ENCODE data around the gene C6orf47. TPM values are rescaled to one million over a fixed set of nuclear protein-coding genes. Genes with fewer than 3 reads are reported as not detected.

C6orf47 gene
- total RNA-seq, 1 donor from 2014 or later = 19.6 TPM

DNA sequence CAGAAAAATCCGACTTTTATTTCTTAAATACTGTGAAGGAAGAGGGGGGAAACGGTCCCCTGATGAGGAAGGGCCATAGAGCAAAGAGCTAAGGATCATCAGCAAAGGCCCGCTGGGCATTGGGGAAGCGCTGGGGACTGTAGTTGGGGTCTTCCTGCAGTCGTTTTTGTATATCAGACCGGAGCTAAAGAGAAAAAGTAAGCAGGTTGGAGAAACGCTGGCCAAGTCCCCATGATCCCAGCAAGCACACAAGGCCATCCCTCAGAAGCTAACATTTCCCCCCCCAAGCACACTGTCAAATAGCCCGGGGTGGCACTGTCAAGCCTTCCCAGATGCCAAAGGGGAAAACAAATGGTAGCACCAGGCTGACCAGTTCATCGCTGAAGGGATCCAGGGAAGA, 21.5 kb downstream of the C6orf47 start:
- DNase-seq (ENCODE audit: extremely low read depth, low read depth, low spot score) = no peak

DNA sequence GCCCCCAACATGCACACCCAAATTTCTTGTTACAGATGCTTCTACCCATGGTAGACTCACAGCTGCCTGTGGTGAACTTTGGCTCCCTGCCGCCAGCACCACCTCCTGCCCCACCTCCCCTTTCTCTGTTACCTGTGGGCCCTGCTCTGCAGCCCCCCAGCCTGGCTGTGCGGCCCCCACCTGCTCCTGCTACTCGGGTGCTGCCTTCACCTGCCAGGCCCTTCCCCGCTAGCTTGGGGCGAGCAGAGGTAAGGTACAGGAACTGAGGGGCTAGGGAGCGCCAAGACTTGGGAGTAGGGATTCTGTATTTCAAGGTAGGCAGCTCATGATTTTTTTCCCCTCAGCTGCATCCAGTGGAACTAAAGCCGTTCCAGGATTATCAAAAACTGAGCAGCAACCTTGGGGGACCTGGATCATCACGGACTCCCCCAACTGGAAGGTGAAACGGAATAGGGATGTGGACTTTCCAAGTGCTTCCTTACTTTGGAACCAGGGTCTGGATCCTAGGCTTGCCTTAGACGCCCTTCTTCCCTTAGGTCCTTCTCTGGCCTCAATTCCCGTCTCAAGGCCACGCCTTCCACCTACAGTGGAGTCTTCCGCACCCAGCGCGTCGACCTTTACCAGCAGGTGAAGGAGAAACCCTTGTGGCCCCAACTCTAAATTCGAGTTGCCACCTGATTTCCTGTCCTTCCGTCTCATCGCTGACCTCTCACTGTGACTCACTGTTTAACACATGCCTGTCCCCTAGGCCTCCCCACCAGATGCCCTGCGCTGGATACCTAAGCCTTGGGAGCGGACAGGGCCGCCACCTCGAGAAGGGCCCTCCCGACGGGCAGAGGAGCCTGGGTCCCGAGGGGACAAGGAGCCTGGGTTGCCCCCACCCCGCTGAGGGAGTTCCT, 23.6 kb downstream of the C6orf47 start:
- DNase-seq (ENCODE audit: extremely low read depth, low read depth, low spot score) = no peak

DNA sequence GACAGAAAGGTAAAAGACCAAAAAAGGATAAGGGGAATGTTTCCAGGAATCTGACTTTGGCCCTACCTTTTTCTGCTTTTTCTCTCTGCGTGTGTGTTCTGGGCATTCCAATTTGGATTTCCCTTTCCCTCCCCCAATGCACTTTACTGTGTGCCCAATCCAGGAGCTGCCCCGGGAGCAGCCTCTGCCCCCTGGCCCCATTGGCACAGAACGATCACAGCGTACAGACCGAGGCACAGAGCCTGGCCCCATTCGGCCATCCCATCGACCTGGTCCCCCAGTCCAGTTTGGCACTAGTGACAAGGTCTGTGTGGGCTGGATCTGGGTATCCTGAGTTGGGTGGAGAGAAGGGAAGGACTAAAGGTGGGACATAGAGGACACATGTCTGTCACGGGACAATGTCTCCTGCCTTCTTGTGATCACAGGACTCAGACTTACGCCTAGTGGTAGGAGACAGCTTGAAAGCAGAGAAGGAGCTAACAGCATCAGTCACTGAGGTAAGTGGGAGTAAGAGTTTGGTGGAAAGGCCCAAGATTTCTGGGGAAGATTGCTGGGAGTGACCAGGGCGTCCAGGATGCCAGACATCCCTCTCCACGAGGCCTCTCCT, 25.5 kb downstream of the C6orf47 start:
- DNase-seq (ENCODE audit: extremely low read depth, low read depth, low spot score) = no peak

DNA sequence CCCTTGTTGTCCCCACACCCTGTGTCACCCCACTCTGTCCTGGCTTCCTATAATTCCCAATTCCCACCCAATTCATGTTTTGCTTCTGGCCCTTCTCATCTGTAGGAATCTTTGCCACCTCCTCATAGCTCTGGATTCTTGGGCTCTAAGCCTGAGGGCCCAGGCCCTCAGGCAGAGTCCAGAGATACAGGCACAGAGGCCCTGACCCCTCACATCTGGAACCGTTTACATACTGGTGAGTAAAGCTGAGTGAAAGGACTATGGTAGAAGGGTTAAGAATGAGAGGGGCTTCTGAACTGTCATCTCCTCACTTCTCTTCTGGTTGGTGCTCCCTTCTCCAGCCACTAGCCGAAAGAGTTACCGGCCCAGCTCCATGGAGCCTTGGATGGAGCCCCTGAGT, 26.4 kb downstream of the C6orf47 start:
- no peak for DNase-seq (ENCODE audit: extremely low read depth, low read depth, low spot score)

DNA sequence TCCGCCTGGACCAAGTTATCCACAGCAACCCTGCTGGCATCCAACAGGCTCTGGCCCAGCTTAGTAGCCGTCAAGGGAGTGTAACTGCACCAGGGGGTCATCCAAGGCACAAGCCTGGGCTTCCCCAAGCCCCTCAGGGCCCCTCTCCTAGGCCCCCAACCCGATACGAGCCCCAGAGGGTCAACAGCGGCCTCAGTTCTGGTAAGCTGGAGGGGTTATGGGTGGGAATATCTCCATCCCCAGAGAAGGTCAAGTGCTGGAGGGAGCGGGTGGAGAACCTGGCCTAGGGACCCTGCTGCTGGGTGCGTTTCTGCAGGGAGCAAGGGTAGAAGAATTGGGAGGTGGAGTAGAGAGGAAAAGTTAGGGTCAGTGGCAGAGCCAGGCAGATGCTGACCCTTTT, 27.1 kb downstream of the C6orf47 start:
- no peak for DNase-seq (ENCODE audit: extremely low read depth, low read depth, low spot score)

DNA sequence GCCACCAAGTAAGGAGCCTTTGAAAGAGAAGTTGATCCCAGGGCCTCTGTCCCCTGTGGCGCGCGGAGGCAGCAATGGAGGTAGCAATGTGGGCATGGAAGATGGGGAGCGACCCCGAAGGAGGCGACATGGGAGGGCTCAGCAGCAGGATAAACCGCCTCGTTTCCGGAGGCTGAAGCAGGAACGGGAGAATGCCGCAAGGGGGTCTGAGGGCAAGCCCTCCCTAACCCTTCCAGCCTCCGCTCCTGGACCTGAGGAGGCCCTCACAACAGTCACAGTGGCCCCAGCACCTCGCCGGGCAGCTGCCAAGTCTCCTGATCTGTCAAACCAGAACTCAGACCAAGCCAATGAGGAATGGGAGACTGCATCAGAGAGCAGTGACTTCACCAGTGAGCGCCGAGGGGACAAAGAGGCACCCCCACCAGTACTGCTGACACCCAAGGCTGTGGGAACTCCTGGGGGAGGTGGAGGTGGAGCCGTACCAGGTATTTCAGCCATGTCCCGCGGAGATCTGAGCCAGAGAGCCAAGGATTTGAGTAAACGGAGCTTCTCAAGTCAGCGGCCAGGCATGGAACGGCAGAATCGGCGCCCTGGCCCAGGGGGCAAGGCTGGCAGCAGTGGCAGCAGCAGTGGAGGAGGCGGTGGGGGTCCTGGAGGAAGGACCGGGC, 28.2 kb downstream of the C6orf47 start:
- DNase-seq (ENCODE audit: extremely low read depth, low read depth, low spot score) = no peak

DNA sequence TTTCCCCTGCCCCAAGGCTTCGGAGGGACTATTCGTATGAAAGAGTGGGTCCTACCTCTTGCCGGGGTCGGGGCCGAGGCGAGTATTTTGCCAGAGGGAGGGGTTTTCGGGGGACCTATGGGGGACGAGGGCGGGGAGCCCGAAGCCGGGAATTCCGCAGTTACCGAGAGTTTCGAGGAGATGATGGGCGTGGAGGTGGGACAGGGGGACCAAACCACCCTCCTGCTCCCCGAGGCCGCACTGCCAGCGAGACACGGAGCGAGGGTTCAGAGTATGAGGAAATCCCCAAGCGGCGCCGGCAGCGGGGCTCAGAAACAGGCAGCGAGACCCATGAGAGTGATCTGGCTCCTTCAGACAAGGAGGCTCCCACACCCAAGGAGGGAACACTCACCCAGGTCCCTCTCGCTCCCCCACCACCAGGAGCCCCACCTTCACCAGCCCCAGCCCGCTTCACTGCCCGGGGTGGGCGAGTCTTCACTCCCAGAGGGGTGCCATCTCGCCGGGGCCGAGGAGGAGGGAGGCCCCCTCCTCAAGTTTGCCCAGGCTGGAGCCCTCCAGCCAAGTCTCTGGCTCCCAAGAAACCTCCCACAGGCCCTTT, 28.8 kb downstream of the C6orf47 start:
- no peak for DNase-seq (ENCODE audit: extremely low read depth, low read depth, low spot score)

DNA sequence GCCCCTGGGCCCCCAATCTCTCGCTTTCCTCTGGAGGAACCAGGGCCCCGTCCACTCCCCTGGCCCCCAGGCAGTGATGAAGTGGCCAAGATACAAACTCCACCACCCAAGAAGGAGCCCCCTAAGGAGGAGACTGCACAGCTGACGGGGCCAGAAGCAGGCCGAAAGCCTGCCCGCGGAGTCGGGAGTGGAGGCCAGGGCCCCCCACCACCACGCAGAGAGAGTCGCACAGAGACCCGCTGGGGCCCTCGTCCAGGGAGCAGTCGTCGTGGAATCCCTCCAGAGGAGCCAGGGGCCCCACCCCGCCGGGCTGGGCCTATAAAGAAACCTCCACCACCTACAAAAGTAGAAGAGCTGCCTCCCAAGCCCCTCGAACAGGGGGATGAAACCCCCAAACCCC, 29.4 kb downstream of the C6orf47 start:
- no peak for DNase-seq (ENCODE audit: extremely low read depth, low read depth, low spot score)

DNA sequence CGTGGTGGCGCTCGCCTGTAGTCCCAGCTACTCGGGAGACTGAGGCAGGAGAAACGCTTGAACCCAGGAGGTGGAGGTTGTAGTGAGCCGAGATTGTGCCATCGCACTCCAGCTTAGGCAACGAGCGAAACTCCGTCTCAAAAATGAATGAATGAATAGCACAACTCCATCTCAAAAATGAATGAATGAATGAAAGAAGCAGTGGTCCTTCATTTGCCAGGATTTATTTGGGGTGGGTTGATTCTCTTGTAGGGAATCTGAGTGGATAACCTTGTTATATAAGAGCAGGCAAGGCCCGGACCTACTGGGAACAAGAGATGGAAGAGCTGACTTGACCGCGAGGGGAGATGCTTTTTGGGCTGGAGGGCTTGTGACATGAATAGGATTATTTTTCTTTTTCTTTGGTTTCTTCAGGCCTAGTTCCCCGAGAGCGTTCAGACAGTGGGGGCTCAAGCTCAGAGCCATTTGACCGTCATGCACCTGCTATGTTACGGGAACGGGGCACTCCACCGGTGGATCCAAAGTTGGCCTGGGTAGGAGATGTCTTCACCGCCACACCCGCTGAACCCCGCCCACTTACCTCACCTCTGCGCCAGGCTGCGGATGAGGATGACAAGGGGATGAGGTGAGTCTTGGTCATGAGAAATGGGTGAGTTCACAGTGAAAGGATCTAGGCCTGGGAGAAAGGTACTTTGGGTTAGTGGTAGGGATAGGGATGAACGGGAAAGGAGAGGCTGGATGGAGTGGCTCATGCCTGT, 30.2 kb downstream of the C6orf47 start:
- no peak for DNase-seq (ENCODE audit: extremely low read depth, low read depth, low spot score)

DNA sequence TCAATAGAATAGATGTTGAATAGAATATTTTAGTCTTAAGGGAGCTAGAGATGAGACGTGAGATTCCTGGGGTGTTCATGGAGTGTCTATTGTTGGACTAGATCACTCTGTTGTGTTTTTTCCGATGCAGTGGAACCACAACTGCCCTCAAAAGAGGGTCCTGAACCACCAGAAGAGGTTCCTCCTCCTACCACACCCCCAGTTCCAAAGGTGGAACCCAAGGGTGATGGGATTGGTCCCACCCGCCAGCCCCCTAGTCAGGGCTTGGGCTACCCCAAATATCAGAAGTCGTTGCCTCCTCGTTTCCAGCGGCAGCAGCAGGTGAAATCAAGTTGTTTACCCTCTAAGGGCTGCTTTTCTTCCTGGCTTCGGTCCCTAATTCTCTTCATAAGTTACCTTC, 31.6 kb downstream of the C6orf47 start:
- no peak for DNase-seq (ENCODE audit: extremely low read depth, low read depth, low spot score)

DNA sequence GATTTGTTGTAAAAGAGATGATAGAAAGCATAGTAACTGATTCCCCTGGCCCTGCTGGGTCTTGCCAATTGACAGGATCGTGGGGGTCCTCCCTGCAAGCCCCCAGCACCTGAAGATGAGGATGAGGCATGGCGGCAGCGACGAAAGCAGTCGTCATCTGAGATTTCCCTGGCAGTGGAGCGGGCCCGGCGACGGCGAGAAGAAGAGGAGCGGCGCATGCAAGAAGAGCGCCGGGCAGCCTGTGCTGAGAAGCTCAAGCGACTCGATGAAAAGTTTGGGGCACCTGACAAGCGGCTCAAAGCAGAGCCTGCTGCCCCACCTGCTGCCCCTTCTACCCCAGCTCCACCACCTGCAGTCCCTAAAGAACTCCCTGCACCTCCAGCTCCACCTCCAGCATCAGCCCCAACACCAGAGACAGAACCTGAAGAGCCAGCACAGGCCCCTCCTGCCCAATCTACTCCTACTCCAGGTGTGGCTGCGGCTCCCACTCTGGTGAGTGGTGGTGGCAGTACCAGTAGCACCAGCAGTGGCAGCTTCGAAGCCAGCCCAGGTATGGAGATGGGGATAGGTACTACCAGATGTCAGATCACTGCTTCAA, 32.8 kb downstream of the C6orf47 start:
- no peak for DNase-seq (ENCODE audit: extremely low read depth, low read depth, low spot score)

DNA sequence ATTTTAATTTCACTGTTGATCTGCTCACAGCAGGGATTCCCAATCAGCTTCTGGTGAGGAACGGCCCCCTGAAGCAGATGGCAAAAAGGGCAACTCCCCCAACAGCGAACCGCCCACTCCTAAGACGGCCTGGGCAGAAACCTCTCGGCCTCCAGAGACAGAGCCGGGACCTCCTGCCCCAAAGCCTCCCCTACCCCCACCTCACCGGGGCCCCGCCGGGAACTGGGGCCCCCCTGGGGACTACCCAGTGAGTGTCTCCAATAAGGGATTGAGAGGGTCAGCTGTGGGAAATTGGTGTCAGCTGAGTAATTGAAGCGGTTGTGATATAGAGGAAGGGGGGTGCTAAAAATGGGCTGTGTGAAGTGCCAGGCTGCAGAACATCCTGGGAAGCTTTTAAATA, 33.6 kb downstream of the C6orf47 start:
- no peak for DNase-seq (ENCODE audit: extremely low read depth, low read depth, low spot score)

DNA sequence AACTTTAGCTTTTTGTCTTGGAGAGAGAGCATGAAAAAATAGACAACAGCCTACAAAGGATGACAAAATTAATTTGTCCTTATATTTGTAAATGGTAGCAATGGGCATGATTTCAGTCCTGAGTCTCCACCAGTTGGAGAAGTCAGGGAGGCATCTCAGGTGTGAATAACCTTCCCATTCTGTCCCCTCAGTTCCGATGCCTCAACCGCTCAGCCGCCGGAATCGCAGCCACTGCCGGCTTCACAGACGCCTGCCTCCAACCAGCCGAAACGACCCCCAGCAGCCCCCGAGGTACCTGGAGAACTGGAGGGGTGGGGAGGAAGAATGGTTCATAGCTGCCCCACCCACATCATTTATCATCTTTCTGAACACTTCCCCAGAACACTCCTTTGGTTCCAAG, 36.5 kb downstream of the C6orf47 start:
- DNase-seq (ENCODE audit: extremely low read depth, low read depth, low spot score) = no peak

DNA sequence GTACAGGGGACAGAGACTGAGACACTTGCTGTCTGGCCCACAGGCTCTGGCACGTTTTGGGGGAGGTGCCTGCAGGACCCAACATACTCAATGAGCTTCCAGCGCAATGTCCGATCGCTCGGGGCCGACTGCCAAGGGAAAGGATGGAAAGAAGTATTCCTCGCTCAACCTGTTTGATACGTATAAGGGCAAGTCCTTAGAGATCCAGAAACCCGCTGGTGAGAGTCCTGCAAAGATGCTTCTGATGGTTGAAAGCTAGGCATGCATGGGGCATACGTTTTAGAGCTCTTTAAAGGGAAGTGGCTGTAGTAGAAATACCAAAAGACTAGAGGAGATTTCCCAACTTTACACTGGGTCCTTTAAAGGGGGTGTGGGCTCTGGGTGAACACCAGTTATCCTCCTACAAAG, 37.9 kb downstream of the C6orf47 start:
- DNase-seq (ENCODE audit: extremely low read depth, low read depth, low spot score) = no peak

DNA sequence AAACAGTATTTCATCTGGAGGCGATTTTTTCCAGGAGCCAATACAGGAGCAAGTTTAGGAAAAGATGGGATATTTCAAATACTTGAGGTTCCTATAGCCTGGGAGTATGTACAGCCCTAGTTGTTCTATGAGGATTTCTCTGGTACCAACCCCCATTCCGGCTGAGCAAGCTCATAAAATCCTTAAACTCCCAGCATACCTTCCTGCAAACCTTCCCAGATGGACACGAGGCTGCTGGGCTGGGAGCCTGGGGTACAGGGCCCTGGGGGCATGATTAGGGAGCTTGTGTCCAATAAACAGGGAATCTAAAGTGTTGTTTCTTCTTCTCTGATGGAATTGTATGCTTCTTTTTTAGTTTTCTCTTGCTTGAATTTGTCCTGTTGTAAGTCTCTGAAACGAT, 38.6 kb downstream of the C6orf47 start:
- DNase-seq (ENCODE audit: extremely low read depth, low read depth, low spot score) = no peak

DNA sequence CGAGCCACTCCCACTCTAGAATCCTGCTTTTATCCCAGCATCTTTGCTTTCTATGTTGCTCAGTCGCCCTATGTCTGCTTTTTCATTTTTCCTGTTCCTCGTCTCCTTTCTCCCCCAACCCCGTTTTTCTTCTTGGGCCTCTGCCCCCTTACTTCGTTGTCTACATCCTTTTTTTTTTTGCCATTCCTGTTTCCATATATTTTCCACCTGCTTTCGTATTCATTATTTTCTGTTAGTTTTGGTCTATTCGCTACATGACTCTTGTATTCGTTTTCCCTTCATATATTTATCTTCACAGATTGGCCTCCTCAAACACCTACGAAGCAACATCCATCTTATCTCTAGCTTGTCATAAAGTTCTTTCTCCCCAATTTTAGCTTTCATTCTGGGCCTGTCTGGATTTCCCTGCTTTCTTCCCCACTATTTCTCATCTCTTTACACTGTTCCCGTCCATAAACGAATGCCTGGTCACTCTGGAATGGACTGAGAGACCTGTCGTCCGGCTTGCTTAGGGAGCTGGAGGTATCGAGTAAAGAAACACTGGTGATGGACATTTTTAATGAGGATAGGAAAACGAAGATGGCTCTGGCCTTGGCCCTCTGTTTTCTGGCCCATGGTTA, 39.1 kb downstream of the C6orf47 start:
- no peak for DNase-seq (ENCODE audit: extremely low read depth, low read depth, low spot score)

DNA sequence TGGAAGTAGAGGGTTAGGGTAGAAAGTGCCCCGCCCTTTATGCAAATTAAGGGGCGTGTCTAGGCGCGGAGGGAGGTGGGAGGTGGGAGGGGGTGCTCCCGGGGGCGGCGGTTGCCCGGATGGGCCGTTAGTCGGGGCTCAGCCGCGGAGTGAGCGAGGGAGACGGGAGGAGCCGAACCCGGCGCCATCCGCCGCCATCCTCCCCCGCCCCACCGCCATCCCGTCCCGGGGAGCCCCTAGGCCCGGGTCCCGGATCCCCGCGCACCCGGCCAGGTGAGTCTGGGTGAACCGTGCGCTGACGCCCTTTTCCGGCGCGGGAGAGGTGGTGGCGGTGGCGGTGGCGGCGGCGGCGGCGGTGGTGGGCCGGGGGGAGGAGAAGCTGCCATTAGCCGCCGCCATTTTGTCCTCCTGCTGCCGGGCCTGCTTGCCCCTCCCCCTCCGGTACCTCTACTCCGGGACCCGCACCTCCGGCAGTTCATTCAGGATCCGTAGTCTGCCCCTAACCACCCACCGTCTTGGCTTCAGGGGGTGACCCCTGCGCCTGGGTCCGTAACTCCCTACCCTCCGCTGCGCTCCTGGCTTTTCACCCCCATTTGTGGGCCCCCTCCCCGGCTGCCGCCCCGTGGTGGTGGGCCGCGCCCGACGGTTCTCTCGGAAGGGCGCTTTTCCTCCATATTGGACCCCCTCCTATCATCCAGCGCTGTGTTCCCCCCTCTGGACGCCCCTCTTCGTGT, 39.8 kb downstream of the C6orf47 start, which contains the start of gene PRRC2A:
PRRC2A (plus strand) TSS at position 130 of the 734 bp plus-strand sequence. CDS start 2,075 bp downstream, outside the sequence.
- DNase-seq (ENCODE audit: extremely low read depth, low read depth, low spot score) = no peak

DNA sequence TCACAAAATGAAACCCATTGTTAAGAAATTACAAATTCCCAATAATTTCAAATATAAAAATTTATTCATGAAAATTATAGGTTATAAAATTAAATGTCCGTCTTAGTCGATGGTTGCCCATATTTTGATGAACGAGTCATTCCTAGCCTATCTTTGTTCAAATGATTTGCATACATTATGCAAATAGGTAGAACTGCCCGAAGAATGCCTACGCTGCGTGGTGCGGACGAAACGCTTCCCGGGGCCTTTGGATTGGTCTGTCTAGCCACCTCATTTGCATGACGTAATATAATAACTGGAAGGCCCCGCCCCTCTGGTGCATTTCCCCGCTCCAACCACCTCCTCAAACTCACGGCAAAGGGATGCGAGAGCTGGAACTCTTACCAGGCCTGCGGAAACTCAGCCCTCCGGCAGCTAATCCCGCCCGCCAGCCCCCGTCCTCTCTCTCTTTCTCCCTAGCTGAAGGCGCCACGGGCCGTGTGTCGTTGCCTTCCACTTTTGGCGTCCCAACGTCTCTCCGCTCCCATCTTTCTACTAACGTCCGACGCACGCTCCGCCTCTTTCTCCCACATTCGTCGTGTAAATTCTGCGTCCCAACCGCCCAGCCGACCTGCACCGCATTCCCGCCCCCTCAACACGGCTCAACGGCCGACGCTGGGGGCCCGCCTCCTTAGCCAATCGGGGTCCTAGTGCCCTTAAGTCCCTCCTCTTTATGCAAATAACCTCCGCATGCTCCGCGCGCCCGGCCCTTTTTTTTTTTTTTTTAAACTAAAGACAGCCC, 40.6 kb downstream of the C6orf47 start:
- DNase-seq (ENCODE audit: extremely low read depth, low read depth, low spot score) = peak; percentile 93

Data from glomerular endothelial cell (primary cell).